Measurements from ENCODE around the gene EFCAB13.
A peak's percentile ranks its signal among the peaks of the same experiment; 100 is the strongest.
"Not testable (repeated sequence)": the region's sequence is repeated elsewhere in the genome, so short reads cannot be mapped to it uniquely, and the experiment has no call there.

The EFCAB13 gene

DNA sequence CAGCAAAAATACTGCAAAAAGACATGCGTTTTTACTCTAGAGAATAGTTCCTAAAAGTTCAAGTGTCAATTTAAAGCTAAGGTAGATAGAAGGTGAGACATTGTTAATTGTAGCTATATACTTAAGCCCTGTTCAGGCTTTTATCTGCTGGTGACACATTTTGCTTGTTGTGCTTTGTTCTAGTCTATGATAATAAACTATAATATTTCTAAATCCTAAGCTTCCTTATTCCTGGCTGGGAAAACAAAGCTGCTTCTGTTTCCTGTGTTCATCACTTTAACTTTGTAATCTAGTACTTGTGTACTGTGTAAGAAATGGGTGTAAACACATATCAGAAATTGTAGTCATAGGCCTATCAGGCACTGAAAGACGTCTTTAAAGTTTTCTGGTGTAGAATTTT lies 77.3 kb downstream of the EFCAB13 start:
- no peak for TF ChIP-seq CTCF (IDR thresholded peaks at IDR 0.05; ENCODE audit: insufficient read depth, low read length, missing control alignments)
- POLR2A ChIA-PET: no interaction called here
- H3K4me3 ChIP-seq (ENCODE audit: low read depth, low read length): no peak overlapping the region
- DNase-seq (ENCODE audit: low read depth, low spot score): no peak
- CTCF ChIA-PET: no interaction called here

GRCh38 chr17:47404006-47404405 lies 80.3 kb downstream of the EFCAB13 start:
- no peak for DNase-seq (ENCODE audit: low read depth, low spot score)
- TF ChIP-seq CTCF (IDR thresholded peaks at IDR 0.05; ENCODE audit: insufficient read depth, low read length, missing control alignments): no peak
- ChIA-PET POLR2A (no interaction called here), CTCF (no interaction called here)
- H3K4me3 ChIP-seq (ENCODE audit: low read depth, low read length): no peak overlapping the region

GRCh38 chr17:47404875-47405274 lies 81.1 kb downstream of the EFCAB13 start:
- TF ChIP-seq CTCF (IDR thresholded peaks at IDR 0.05; ENCODE audit: insufficient read depth, low read length, missing control alignments): no peak
- CTCF ChIA-PET: no interaction called here
- H3K4me3 ChIP-seq (ENCODE audit: low read depth, low read length): no peak overlapping the region
- DNase-seq (ENCODE audit: low read depth, low spot score): no peak
- POLR2A ChIA-PET: no interaction called here

DNA sequence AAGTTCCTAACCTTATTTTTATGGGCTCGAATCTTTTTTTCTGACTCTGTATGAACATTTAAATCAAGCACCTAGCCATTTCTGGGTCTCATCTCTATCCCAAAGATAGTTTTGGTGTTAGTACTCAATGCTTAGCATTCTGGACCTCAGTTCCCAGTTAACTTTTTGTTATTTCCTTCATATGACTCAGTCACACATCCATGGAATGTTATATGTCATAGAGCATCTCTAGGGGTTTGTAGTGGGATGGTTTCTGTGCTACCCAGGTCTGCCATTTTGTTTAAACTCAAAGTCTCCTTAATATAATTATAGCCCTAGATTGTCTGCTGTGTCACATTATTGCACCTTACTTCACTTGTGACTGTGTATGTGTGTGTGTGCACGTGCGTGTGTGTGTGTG lies 90.1 kb downstream of the EFCAB13 start:
- POLR2A ChIA-PET: no interaction called here
- DNase-seq (ENCODE audit: low read depth, low spot score): no peak
- CTCF ChIA-PET: no interaction called here

GRCh38 chr17:47414612-47415011 lies 90.9 kb downstream of the EFCAB13 start:
- TF ChIP-seq CTCF (IDR thresholded peaks at IDR 0.05; ENCODE audit: insufficient read depth, low read length, missing control alignments): no peak
- ChIA-PET POLR2A (no interaction called here), CTCF (no interaction called here)
- H3K4me3 ChIP-seq (ENCODE audit: low read depth, low read length): no peak overlapping the region
- no peak for DNase-seq (ENCODE audit: low read depth, low spot score)

More for the DNA sequence above, 90.1 kb downstream of the EFCAB13 start:
- TF ChIP-seq CTCF (IDR thresholded peaks at IDR 0.05; ENCODE audit: insufficient read depth, low read length, missing control alignments): no peak
- H3K4me3 ChIP-seq (ENCODE audit: low read depth, low read length): no peak overlapping the region

- POLR2A ChIA-PET: no interaction called here
- CTCF ChIA-PET: no interaction called here
- no peak for TF ChIP-seq CTCF (IDR thresholded peaks at IDR 0.05; ENCODE audit: insufficient read depth, low read length, missing control alignments)
- no peak for DNase-seq (ENCODE audit: low read depth, low spot score)
- H3K4me3 ChIP-seq (ENCODE audit: low read depth, low read length): peak overlapping the region; percentile 52
Observed at GRCh38 chr17:47423406-47424295, 99.9 kb downstream of the EFCAB13 start.

DNA sequence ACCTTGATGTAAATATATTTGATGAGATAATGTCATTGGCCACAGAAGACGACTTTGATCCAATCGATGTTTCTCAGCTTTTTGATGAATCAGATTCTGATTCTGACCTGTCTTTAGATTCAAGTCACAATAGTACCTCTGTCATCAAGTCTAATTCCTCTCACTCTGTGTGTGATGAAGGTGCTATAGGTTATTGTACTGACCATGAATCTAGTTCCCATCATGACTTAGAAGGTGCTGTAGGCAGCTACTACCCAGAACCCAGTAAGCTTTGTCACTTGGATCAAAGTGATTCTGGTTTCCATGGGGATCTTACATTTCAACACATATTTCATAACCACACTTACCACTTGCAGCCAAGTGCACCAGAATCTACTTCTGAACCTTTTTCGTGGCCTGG lies 101.5 kb downstream of the EFCAB13 start:
- POLR2A ChIA-PET: not testable (repeated sequence)

DNA sequence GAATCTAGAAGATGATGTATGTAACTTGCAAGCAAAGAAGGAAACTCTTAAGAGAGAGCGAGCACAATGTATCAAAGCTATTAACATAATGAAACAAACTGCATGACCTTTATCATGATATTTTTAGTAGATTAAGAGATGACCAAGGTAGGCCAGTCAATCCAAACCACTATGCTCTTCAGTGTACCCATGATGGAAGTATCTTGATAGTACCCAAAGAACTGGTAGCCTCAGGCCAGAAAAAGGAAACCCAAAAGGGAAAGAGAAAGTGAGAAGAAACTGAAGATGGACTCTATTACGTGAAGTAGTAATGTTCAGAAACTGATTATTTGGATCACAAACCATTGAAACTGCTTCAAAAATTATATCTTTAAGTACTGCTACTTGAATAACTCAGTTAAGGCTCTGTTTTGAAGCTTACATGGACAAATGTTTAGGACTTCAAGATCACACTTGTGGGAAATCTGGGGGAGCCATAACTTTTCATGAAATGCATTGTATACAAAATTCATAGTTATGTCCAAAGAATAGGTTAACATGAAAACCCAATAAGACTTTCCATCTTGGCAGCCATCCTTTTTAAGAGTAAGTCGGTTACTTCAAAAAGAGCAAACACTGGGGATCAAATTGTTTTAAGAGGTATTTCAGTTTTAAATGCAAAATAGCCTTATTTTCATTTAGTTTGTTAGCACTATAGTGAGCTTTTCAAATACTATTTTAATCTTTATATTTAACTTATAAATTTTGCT lies 102.3 kb downstream of the EFCAB13 start:
- DNase-seq (ENCODE audit: low read depth, low spot score); POLR2A ChIA-PET; H3K4me3 ChIP-seq (ENCODE audit: low read depth, low read length); CTCF ChIA-PET: not testable (repeated sequence)

More for the DNA sequence above, 101.5 kb downstream of the EFCAB13 start:
- H3K4me3 ChIP-seq (ENCODE audit: low read depth, low read length); DNase-seq (ENCODE audit: low read depth, low spot score): not testable (repeated sequence)
- CTCF ChIA-PET: interaction anchor here (0.6 kb wide), 1 partner anchor 19 kb away, joined by 3 read pairs; no protein-coding TSS in a partner anchor

Measured in AG04449 (cell line).